GM21576 (cell line): Measurements from ENCODE around the gene TMEM117.

Experiments
- ATAC-seq: cut with Tn5 transposase; IDR thresholded peaks from one replicate; pipeline ENCODE4 v1.9.1; 2021; ENCODE audit warnings: mild to moderate bottlenecking, moderate library complexity; ENCODE audit not compliant: unreplicated experiment

TMEM117 gene

GRCh38 chr12:44436756-44437155 is 600.9 kb downstream of the TMEM117 start:
- ATAC-seq = no peak
